ENCODE measurements around the gene NT5C1A.

DNA sequence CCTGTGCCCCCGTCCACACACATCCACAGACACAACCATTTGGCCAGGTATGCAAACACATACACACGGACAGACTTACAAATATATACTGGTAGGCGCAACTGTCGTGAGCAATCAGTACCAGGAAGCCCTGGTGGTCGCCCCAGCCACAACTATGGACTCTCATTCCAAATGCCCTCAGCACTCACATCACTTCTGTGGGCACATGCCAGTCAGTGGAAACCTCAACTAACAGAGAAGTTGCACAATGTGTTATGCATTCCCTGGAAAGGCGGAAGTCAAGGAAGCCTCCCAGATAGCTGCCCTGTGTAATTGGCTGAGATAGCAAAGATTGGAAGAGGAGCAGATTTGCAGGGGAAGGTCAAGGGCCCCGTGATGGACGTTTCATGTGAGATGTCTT lies 31.0 kb downstream of the NT5C1A start:
- TF ChIP-seq, protein P1, sequence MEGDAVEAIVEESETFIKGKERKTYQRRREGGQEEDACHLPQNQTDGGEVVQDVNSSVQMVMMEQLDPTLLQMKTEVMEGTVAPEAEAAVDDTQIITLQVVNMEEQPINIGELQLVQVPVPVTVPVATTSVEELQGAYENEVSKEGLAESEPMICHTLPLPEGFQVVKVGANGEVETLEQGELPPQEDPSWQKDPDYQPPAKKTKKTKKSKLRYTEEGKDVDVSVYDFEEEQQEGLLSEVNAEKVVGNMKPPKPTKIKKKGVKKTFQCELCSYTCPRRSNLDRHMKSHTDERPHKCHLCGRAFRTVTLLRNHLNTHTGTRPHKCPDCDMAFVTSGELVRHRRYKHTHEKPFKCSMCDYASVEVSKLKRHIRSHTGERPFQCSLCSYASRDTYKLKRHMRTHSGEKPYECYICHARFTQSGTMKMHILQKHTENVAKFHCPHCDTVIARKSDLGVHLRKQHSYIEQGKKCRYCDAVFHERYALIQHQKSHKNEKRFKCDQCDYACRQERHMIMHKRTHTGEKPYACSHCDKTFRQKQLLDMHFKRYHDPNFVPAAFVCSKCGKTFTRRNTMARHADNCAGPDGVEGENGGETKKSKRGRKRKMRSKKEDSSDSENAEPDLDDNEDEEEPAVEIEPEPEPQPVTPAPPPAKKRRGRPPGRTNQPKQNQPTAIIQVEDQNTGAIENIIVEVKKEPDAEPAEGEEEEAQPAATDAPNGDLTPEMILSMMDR (IDR thresholded peaks at IDR 0.05), result no peak
- no peak for TF ChIP-seq ZFX (IDR thresholded peaks at IDR 0.05; ENCODE audit: borderline replicate concordance)

Data from 22Rv1 (cell line).